GM23338 (cell line): ENCODE results near the gene SARS1.

Source experiments
- CTCF ChIP-seq, 2 experiments: fragments of 200-600 bp in 1 of 2; sonication (generic) in 1 of 2; conservative IDR thresholded peaks; 2 replicates each; pipeline versions ENCODE4 v1.5.1 to v1.6.1; 2016 to 2017; ENCODE audit warnings: antibody characterized with exemption in 2 of 2, low read depth in 2 of 2, mild to moderate bottlenecking in 2 of 2, moderate library complexity in 1 of 2
- EZH2phosphoT487 ChIP-seq: fragments of 200-600 bp; sonication (generic); IDR thresholded peaks from one replicate; pipeline ENCODE4 v1.8.1; 2018; ENCODE audit warnings: antibody characterized with exemption; ENCODE audit not compliant: unreplicated experiment
- POLR2AphosphoS5 ChIP-seq: IDR thresholded peaks from 2 replicates; pipeline ENCODE4 v1.6.1; 2016; ENCODE audit warnings: antibody characterized with exemption, low read depth

DNA sequence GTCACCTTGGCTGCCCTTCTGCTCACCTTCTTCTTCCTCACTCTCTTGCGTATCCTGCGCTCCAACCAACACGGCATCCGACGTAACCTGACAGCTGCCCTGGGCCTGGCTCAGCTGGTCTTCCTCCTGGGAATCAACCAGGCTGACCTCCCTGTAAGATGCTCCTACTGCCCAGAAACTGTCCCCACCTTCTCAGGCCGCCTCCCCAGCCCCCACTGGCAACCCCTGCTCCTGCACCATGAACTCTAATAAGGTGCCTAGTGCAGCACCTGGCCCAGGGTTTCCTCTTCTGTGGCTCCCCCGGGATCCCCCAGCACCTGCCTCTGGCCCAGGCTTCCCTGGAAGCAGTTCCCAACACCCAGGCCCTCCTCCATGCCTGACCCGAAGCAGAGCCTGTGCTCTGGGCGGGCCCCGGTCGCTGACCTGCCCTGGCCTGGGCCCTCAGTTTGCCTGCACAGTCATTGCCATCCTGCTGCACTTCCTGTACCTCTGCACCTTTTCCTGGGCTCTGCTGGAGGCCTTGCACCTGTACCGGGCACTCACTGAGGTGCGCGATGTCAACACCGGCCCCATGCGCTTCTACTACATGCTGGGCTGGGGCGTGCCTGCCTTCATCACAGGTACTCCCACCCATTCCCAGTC is 56.4 kb downstream of the SARS1 start:
- TF ChIP-seq POLR2AphosphoS5 (no peak), EZH2phosphoT487 (no peak), CTCF (conservative IDR thresholded peaks at IDR 0.05; ENCODE audit: low read depth in 2 of 2) (no peak)
